Left lung (tissue), 10 donors: ENCODE results near the gene AOPEP. TPM values are rescaled to one million over a fixed set of nuclear protein-coding genes. Genes with fewer than 3 reads are reported as not detected.

Experiments used
- ATAC-seq: fragments of 200-7000 bp; cut with Tn5 transposase; one replicate; pipeline ENCODE4 v1.9.1; 2020; ENCODE audit warnings: moderate library complexity
- DNase-seq, 4 donors: peaks; one replicate each; pipeline ENCODE4 v3.0.0-alpha.2; 2013 to 2020
- H3K27ac ChIP-seq, 2 donors: fragments of 200-600 bp; sonication (generic) in 1 of 2; one replicate each; pipeline versions ENCODE4 v1.5.0 to v1.8.0; 2020 to 2021
- H3K27me3 ChIP-seq, 2 donors: fragments of 200-600 bp; sonication (generic) in 1 of 2; one replicate each; pipeline versions ENCODE4 v1.5.0 to v1.8.0; 2020 to 2021
- H3K36me3 ChIP-seq, 2 donors: fragments of 200-600 bp; sonication (generic) in 1 of 2; one replicate each; pipeline versions ENCODE4 v1.5.0 to v1.8.0; 2020 to 2021
- H3K4me1 ChIP-seq, 2 donors: fragments of 200-600 bp; one replicate each; pipeline ENCODE4 v1.8.0; 2021
- H3K4me3 ChIP-seq, 2 donors: fragments of 200-600 bp; sonication (generic) in 1 of 2; one replicate each; pipeline versions ENCODE4 v1.5.0 to v1.8.0; 2020 to 2021; ENCODE audit warnings: mild to moderate bottlenecking in 1 of 2
- H3K9me3 ChIP-seq, 2 donors: fragments of 200-600 bp; sonication (generic) in 1 of 2; one replicate each; pipeline versions ENCODE4 v1.5.0 to v1.8.0; 2020 to 2021
- intact Hi-C, 2 donors: fragments of 100-400 bp; cut with DNase I; formaldehyde crosslinking; loops; one replicate each; pipeline versions ENCODE4 v1.11.2 to v1.14.2; 2022
- polyA plus RNA-seq, 6 donors: library from polyadenylated mRNA; unstranded; fragments of 120-200 nt; gene quantifications; one replicate each; pipeline ENCODE4 v1.2.1, GENCODE V29; 2013; ENCODE audit not compliant: insufficient read length in 6 of 6
- total RNA-seq, 2 donors: library from RNA; stranded (reverse); fragmentation: NEBNext Ultra II Directional; extraction: Animal tissue kit (Norgen Biotek cat#: 25700); gene quantifications; one replicate each; pipeline ENCODE4 v1.2.1, GENCODE V29; 2021
- TF ChIP-seq, protein P1 (sequence below), 2 donors: fragments of 200-600 bp; sonication (generic) in 1 of 2; IDR thresholded peaks; one replicate each; pipeline versions ENCODE4 v1.5.0 to v1.8.0; 2021; ENCODE audit warnings: antibody characterized with exemption in 2 of 2
- donor health status: DM: no; HTN: yes; CAD: no.
- donor health status: DM: no; HTN: no; CAD: no.

AOPEP gene
- total and polyA plus RNA-seq, 8 donors, result 32.5 to 83.2 (median 39.9) TPM

DNA sequence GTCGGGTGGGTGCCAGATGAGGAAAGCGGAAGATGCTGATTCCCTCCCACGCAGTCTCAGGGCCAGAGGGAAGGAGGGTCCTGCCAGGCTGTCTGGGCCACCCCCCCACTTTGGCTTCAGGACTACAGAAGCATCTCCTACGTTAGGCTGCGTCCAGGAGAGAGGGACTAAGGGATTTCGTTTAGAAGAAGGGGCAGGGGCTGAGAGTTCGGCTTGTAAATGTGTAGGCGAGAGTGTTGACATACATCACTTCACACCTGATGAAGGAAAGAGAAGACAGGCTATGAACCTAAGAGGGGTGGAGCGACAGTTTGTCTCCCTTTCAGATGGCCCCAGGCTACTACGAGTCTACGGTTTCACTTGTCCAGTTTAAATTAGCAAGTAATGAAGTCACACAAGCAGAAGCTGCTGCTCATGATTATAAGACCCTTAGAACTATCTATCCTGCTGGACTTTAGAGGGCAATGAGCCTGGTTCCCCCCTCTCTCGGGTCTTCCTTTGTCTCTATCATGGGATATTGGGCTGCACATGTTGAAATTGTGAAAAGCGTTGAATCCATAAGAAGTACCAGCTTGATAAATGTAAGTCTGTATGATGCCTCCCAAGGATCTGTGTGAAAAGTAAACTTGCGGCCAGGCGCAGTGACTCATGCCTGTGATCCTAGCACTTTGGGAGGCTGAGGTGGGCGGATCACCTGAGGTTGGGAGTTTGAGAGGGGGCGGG is 193.0 kb downstream of the AOPEP start:
- DNase-seq (peak in 1 of 4 donors; percentile 49), ATAC-seq (peak; percentile 48)
- Histone ChIP-seq H3K4me3 (no peak overlapping the region), H3K27ac (peak overlapping the region; percentile 75 to 92), H3K27me3 (no peaks in the 10 kb centered on the region), H3K9me3 (no peaks in the 10 kb centered on the region), H3K4me1 (peaks cover 20 to 33% of the 10 kb centered on the region in 2 donors), H3K36me3 (no peaks in the 10 kb centered on the region)
- intact Hi-C loops, result no loop called here
- TF ChIP-seq, protein P1, sequence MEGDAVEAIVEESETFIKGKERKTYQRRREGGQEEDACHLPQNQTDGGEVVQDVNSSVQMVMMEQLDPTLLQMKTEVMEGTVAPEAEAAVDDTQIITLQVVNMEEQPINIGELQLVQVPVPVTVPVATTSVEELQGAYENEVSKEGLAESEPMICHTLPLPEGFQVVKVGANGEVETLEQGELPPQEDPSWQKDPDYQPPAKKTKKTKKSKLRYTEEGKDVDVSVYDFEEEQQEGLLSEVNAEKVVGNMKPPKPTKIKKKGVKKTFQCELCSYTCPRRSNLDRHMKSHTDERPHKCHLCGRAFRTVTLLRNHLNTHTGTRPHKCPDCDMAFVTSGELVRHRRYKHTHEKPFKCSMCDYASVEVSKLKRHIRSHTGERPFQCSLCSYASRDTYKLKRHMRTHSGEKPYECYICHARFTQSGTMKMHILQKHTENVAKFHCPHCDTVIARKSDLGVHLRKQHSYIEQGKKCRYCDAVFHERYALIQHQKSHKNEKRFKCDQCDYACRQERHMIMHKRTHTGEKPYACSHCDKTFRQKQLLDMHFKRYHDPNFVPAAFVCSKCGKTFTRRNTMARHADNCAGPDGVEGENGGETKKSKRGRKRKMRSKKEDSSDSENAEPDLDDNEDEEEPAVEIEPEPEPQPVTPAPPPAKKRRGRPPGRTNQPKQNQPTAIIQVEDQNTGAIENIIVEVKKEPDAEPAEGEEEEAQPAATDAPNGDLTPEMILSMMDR (IDR thresholded peaks at IDR 0.05), result no peak

DNA sequence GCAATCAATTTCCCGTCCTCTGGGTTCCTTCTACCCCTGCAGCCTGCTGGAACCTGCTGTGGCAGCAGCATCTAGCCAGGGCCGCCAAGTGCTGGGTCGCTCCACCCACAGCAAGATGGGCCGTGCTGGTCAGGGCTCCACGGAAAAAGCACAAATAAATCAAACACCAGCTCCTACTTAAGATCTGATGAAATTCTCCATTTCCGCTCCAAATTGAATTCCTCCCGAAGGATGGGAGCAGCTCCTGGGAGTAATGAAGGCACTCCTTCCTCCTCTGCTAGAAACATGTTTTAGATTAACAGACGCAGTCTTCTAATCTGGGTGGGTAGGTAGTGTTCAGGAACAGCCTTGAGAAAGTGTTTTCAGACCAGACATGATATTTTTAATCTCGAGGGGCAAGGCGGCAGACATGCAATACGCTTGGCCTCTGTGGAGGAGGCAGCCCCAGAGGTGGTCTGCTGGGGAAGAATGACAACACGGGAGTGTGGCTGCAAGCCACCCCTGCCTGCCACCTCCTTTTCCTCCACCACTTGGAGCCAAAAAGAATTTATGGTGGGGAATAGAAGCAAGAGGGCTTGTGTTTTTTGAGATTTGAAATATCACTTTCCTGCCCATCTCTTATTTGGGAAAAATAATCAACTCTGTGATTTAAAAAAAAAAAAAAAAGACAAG is 194.1 kb downstream of the AOPEP start:
- Histone ChIP-seq H3K27me3 (no peaks in the 10 kb centered on the region), H3K4me3 (no peak overlapping the region), H3K36me3 (no peaks in the 10 kb centered on the region), H3K9me3 (no peaks in the 10 kb centered on the region), H3K27ac (peak overlapping the region; percentile 75 to 92), H3K4me1 (peaks cover 20 to 33% of the 10 kb centered on the region in 2 donors)
- DNase-seq (peak in 2 of 4 donors; percentile 54 to 82), ATAC-seq (peak; percentile 72)
- TF ChIP-seq, protein P1 (IDR thresholded peaks at IDR 0.05), result no peak
- intact Hi-C loops, result no loop called here

DNA sequence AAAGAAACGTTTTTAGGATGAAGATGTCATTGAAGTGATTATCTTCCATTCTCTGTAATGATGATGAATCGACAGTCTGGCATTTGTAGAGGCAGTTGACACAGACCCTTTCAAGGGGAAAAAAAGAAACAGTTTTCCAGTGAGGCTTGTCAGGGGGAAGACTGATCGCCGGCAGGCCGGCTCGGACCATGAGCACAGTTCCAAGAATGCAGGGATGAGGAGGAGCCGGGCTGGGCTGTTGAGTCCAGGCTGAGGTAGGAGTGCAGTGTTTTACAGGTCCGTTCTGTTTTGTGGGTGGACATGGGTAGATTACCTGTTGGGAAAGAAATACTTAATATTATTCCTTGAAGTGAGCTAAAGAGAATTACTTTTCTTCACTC is 194.6 kb downstream of the AOPEP start:
- H3K36me3 ChIP-seq, result no peaks in the 10 kb centered on the region
- H3K4me1 ChIP-seq, result peaks cover 20 to 33% of the 10 kb centered on the region in 2 donors
- DNase-seq (peak in 1 of 4 donors; percentile 59), ATAC-seq (peak; percentile 56)
- intact Hi-C loops, result no loop called here
- H3K9me3 ChIP-seq, result no peaks in the 10 kb centered on the region
- TF ChIP-seq, protein P1 (IDR thresholded peaks at IDR 0.05), result no peak
- no peak overlapping the region for H3K4me3 ChIP-seq
- no peaks in the 10 kb centered on the region for H3K27me3 ChIP-seq
- H3K27ac ChIP-seq, result peak overlapping the region; percentile 75 to 92

- Histone ChIP-seq H3K27ac (peak overlapping the region; percentile 75 to 92), H3K36me3 (no peaks in the 10 kb centered on the region), H3K9me3 (no peaks in the 10 kb centered on the region), H3K4me1 (peaks cover 22 to 37% of the 10 kb centered on the region in 2 donors), H3K4me3 (no peak overlapping the region), H3K27me3 (no peaks in the 10 kb centered on the region)
- intact Hi-C loops, result no loop called here
- TF ChIP-seq, protein P1 (IDR thresholded peaks at IDR 0.05), result no peak
- DNase-seq (no peak), ATAC-seq (no peak)
Measured at GRCh38 chr9:94921656-94922055, 195.2 kb downstream of the AOPEP start.

DNA sequence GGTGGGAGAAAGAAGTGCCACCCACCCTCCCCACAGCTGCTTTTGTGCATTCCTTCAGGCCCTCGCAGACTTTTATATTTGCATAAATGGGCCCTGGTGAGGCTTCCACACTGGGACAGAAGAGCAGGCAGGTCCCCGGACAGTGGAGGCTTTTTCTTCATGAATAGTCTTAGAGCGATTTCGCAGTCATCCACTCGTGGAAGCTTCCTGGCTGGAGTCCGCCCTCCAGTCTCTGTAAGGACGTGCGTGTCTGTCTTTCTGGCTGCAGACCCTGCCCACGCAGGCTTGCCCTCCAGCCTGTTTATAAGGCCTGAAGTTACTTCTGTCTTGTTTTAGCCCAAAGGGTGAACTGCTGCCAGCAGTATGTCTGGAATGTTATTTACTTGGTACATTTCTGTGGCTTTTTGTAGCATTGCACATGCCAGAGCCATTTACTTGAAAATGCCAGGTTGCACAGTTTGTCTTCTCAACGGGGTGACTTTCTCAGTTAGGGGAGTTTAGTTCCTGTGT is 195.7 kb downstream of the AOPEP start:
- peak; percentile 64 for ATAC-seq
- intact Hi-C loops, result no loop called here

More for the DNA sequence above, 195.7 kb downstream of the AOPEP start:
- TF ChIP-seq, protein P1 (IDR thresholded peaks at IDR 0.05), result no peak
- no peaks in the 10 kb centered on the region for H3K9me3 ChIP-seq
- DNase-seq, result peak in 3 of 4 donors; percentile 56 to 72 (median 58)
- H3K27ac ChIP-seq, result peak overlapping the region; percentile 75 to 92
- H3K27me3 ChIP-seq, result no peaks in the 10 kb centered on the region
- no peaks in the 10 kb centered on the region for H3K36me3 ChIP-seq
- H3K4me3 ChIP-seq, result no peak overlapping the region
- peaks cover 27 to 37% of the 10 kb centered on the region in 2 donors for H3K4me1 ChIP-seq
